Endothelial cell of umbilical vein (primary cell): Measurements from ENCODE around the gene STK39.

Experiments used
- CTCF ChIP-seq, 2 donors: IDR thresholded peaks; 1 replicate in 1 of 2; 2 replicates in 1 of 2; pipeline ENCODE4 v1.5.1; 2011; ENCODE audit warnings: low read length in 2 of 2, mild to moderate bottlenecking in 2 of 2, moderate library complexity in 2 of 2, control low read depth in 1 of 2, inconsistent platforms in 1 of 2, low read depth in 1 of 2; ENCODE audit not compliant: insufficient read depth in 1 of 2; ENCODE audit errors: extremely low read depth in 1 of 2
- EZH2 ChIP-seq: IDR thresholded peaks from 2 replicates; pipeline ENCODE4 v1.6.1; 2012; ENCODE audit warnings: borderline replicate concordance, low read depth, mild to moderate bottlenecking, moderate library complexity, low read length, inconsistent platforms; ENCODE audit not compliant: severe bottlenecking
- FOS ChIP-seq: IDR thresholded peaks from 2 replicates; pipeline ENCODE4 v1.6.1; 2011; ENCODE audit warnings: mild to moderate bottlenecking, low read length, moderate library complexity, borderline replicate concordance; ENCODE audit not compliant: insufficient read depth
- JUN ChIP-seq: IDR thresholded peaks from 2 replicates; pipeline ENCODE4 v1.6.1; 2011; ENCODE audit warnings: borderline replicate concordance, low read depth; ENCODE audit not compliant: insufficient read length, insufficient read depth
- MYC ChIP-seq: IDR thresholded peaks from one replicate; pipeline ENCODE4 v1.6.1; 2011; ENCODE audit warnings: mild to moderate bottlenecking, low read depth, low read length
- POLR2A ChIP-seq: IDR thresholded peaks from 2 replicates; pipeline ENCODE4 v1.6.1; 2012; ENCODE audit warnings: low read depth, mild to moderate bottlenecking, control low read depth, low read length
- POLR2AphosphoS5 ChIP-seq: IDR thresholded peaks from 2 replicates; pipeline ENCODE4 v1.6.1; 2012; ENCODE audit warnings: low read depth, mild to moderate bottlenecking, control low read depth, low read length, moderate library complexity; ENCODE audit not compliant: insufficient read depth
- TF ChIP-seq, protein P1 (sequence below): IDR thresholded peaks from 2 replicates; pipeline ENCODE4 v1.6.1; 2011; ENCODE audit not compliant: insufficient read depth, insufficient read length

GRCh38 chr2:168246483-168247340 is 683 bp downstream of the STK39 start:
- TF ChIP-seq POLR2AphosphoS5 (peak; percentile 32), POLR2A (peak; percentile 40), CTCF (IDR thresholded peaks at IDR 0.05; ENCODE audit: extremely low read depth in 1 of 2, insufficient read depth in 1 of 2, low read depth in 1 of 2, low read length in 2 of 2) (peak in 1 of 2 donors; percentile 35), EZH2 (no peak), JUN (no peak), FOS (no peak), MYC (no peak)
- TF ChIP-seq, protein P1, sequence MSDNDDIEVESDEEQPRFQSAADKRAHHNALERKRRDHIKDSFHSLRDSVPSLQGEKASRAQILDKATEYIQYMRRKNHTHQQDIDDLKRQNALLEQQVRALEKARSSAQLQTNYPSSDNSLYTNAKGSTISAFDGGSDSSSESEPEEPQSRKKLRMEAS, result no peak
